ENCODE data around the gene HS1BP3.

GRCh38 chr2:20649976-20650375 is 922 bp downstream of the HS1BP3 start:
- TF ChIP-seq TAF1 (IDR thresholded peaks at IDR 0.05; ENCODE audit: control insufficient read depth, extremely low read depth, insufficient read depth, low read length, severe bottlenecking) (no peak), NRF1 (conservative IDR thresholded peaks at IDR 0.05 in 1 of 2, IDR thresholded peaks at IDR 0.05 in 1 of 2) (no peak), NCOR1 (IDR thresholded peaks at IDR 0.05) (no peak), SREBF1 (IDR thresholded peaks at IDR 0.05; ENCODE audit: borderline replicate concordance, low read depth, low read length) (no peak)
- TF ChIP-seq, protein P1, sequence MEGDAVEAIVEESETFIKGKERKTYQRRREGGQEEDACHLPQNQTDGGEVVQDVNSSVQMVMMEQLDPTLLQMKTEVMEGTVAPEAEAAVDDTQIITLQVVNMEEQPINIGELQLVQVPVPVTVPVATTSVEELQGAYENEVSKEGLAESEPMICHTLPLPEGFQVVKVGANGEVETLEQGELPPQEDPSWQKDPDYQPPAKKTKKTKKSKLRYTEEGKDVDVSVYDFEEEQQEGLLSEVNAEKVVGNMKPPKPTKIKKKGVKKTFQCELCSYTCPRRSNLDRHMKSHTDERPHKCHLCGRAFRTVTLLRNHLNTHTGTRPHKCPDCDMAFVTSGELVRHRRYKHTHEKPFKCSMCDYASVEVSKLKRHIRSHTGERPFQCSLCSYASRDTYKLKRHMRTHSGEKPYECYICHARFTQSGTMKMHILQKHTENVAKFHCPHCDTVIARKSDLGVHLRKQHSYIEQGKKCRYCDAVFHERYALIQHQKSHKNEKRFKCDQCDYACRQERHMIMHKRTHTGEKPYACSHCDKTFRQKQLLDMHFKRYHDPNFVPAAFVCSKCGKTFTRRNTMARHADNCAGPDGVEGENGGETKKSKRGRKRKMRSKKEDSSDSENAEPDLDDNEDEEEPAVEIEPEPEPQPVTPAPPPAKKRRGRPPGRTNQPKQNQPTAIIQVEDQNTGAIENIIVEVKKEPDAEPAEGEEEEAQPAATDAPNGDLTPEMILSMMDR (IDR thresholded peaks at IDR 0.05 in 2 of 3, conservative IDR thresholded peaks at IDR 0.05 in 1 of 3; ENCODE audit: insufficient read depth in 2 of 3, low read depth in 1 of 3, low read length in 3 of 3): no peak
